GM19025 (cell line): Measurements from ENCODE around the gene OBI1.
A peak's percentile ranks its signal among the peaks of the same experiment; 100 is the strongest.

Source experiments
- ATAC-seq: cut with Tn5 transposase; IDR thresholded peaks from one replicate; pipeline ENCODE4 v1.9.1; 2021; ENCODE audit warnings: mild to moderate bottlenecking, low read depth, moderate library complexity; ENCODE audit not compliant: unreplicated experiment

OBI1 gene, protein sequence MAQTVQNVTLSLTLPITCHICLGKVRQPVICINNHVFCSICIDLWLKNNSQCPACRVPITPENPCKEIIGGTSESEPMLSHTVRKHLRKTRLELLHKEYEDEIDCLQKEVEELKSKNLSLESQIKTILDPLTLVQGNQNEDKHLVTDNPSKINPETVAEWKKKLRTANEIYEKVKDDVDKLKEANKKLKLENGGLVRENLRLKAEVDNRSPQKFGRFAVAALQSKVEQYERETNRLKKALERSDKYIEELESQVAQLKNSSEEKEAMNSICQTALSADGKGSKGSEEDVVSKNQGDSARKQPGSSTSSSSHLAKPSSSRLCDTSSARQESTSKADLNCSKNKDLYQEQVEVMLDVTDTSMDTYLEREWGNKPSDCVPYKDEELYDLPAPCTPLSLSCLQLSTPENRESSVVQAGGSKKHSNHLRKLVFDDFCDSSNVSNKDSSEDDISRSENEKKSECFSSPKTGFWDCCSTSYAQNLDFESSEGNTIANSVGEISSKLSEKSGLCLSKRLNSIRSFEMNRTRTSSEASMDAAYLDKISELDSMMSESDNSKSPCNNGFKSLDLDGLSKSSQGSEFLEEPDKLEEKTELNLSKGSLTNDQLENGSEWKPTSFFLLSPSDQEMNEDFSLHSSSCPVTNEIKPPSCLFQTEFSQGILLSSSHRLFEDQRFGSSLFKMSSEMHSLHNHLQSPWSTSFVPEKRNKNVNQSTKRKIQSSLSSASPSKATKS

DNA sequence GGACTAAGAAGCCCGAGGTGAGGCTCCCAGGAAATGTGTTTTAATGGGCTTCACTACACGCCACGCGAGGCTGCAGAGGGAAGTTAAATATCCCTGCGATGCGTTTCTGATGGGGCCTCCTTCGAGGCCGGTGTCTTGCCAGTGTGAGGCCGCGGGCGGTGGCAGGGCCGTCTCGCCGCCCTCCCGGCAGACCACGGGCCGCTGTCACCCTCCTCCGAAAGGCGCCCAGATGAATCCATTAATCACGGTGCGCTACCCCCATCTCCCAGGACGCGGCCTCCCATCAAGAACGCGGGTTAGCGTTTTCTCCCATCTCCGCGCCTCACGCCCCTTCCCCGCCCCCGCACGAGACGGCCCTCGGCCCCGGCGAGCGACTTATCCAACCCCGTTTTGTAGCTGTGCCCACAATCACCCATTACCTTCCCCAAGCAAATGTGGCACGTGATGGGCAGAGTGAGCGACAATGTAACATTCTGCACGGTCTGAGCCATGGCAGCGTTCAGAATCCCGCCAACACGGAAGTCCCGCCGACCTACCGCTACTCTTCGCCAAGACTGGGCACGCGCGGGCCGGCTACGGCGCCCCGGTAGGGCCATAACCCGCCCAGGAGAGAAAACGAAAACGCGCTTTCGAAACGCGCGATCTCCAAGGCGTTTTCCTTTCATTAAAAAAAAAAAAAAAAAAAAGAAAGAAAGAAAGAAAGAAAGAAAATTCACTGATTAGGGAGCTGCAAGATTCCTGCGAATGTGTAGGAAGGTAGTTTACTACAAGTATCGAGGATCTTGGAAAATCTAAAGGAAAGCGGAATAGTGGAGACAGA lies at the start of gene OBI1:
OBI1 (minus strand) TSS at position 526 of the 820 bp plus-strand sequence; CDS start at position 491, 35 bp downstream.
- peak; percentile 75 for ATAC-seq

DNA sequence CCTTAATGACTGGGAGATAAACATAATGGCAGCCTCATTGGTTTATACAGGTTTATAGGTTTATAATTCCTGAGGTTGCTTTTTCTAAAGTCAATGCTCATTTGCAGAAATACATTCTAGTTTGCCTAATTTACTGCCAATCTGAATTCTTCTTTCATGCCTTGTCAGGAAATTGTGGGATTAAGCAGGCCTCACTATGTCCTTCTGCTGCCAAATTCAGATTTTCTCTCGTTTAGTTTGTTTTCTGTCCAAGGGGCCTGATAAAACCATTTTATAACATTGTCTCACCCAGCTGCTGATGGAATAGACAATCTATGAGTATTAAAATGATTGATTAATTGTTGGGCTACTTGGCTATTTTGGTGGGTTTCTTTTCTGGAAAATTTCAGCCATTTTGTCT lies 42.4 kb upstream of the OBI1 start:
- ATAC-seq = no peak

DNA sequence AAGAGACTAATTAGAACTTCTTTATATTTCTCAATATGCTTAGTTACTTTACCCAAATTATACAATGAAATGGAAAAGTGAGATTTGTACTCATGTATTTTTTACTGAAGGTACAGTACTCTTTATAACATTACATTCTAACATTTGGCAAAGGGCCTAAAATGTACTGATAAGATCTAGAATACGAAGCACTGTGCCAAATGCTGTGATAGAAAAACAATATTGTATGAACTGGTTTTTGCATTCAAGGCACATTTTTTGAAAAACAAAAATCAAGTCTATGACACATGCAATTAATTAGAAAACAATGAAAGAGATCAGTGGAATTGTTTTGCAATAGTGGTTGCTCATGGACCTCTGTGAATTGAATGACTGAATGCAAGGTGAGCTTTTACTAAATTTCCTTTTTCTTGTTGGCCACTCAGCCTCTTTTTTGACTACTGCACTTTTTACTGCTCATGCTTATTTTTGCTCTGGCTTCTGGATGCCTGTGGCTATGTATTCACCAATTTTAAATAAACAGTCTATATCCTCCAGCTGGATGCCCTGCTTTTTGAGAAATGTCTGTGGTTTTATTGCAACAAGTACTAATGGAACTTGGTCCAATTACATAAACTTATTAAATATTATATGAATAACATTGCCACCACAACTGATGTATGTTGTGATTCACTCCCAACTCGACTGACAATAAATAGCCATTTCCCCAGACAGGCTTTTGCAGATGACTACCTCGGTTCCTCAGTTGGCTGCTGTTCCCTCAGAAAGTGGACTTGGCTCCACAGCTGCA lies 41.4 kb upstream of the OBI1 start:
- no peak for ATAC-seq

DNA sequence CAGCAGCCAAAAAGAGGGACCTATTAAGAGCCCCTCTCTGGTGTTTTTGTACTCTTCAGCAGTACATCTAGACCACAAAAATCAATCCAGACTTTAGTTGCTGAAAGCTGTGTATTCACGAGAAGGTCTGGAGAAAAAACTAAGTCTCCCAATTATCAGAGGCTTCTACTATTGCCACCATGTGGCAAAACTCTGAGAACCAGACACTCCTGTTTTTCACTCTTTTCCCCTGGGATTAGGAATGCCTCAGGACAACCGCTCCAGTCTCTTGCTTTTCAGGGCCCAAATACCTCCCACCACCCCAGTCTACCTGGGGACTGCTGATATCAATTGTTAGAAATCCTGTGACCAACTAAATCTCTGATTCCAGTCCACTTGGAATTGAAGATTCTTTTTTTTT lies 30.1 kb upstream of the OBI1 start:
- ATAC-seq = no peak

DNA sequence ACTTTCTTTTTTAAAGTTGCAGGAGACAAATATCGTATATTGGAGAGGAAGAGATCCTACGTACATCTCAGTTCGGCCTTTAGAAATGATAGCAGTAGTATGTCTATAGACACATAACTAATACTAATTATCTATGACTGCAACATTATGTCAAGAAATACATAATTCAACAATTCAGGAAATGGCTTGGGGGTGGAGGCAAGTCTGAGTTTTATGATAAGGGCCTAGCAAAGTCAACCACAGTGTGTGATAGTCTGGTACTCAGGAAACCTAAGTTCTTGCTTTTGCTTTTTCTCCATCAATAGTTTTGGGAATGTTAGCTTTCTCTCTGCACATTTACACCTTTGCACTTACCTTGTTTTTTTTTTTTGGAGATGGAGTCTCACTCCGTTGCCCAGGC lies 27.5 kb upstream of the OBI1 start:
- no peak for ATAC-seq

DNA sequence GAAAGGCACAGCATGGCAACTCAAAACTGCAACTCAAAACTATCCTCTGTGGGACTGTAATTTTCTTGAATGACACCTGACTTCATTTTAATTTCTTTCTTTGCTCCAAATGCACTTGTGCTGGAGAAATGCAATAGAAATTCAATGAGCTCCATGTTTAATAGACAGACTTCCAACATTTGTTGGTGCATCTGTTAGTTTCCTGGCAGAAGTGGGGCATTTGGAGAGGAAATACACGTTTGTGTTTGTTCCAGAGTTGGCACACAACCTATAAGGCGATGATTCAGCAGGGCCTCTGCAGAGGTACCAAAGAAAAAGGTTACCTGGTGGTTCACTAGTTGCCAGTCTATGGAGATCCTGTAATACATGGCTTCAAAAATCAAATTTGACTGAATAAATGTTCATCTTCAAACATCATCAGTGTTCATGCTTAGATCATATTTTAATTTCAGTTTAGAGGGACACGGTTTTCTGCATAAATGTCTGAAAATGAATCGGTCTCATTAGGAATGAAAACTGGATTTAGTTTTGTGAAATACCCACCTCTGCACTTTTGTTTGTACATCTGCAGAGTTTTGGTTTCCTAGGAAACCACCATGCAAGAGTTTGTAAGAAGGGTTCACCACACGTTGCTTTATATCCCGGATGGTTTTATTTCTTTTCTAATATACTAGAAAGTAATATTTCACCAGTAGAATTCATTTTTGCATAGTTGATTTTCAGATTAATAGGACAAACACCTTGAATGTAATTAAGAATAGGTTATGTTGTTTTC lies 21.8 kb upstream of the OBI1 start:
- no peak for ATAC-seq

DNA sequence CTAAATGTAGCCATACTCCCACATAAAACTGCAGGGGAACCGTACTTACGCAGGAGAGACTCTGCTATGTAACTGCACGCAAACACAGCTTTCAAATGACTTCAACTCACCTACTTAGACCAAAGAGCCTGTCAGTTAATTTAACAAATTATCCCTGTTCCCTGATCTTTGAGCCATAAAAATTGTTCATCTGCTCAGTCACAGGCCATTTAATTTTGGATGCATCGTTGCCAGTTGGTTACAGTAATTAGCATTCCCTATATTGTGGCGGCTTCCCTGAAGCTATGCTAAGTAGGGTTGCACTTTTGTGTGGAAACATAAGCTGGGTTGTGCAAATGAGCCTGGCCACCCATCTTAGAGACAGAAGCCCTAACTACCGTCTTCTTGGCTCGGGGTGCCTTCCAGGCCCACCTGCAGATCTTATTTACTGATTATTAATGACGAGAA lies 21.2 kb upstream of the OBI1 start:
- no peak for ATAC-seq

DNA sequence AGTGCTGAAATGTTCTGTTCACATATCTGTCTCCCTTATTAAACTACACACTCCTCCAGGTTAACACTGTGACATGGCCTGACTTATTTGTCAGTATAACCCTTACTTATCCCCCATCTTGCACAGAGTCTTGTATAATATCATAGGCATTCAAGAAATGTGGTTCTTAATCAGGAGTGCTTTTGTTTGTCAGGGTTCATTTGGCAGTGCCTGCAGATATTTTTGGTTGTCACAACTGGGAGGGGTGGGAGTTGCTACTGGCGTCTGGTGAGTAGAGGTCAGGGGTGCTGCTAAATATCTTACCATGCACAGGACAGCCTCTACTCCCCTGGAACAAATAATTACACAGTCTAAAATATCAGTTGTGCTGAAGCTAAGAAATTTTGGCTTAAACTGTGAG lies 20.4 kb upstream of the OBI1 start:
- no peak for ATAC-seq

DNA sequence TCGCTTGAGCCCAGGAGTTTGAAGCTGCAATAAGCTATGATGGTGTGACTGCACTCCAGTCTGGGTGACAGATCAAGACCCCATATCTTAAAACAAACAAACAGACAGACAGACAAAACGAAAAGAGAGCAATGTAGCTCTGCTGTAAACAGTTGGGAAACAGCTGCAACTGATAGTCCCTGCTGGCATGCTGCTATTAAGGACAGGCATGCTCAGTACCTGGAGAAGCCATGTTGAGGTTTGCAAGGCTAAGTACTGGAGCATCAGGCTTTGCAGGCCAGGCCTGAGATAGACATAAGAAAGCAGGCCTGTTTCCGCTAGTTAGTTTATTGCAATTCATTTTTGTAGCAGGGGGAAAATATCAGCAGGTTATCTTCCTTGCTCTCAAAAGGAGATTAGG lies 16.2 kb upstream of the OBI1 start:
- no peak for ATAC-seq

DNA sequence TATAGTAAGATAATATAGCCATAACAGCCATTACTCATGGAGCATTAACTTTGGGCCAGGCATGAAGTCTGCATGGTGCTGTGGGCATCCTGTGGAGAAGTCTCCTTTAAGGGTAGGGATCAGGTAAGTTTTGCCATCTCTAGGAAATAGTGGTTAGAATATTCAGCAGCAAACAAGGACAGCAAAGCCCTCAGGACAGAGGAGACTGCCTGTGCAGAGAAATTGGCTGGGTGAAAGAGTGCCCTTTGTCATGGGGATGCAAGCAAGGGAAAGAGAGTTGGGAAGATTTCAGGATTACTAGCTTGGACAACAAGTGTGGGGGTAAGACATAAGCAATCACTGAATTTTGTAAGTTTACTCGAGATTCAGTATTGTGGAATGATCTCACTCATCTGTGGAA lies 15.7 kb upstream of the OBI1 start:
- no peak for ATAC-seq

DNA sequence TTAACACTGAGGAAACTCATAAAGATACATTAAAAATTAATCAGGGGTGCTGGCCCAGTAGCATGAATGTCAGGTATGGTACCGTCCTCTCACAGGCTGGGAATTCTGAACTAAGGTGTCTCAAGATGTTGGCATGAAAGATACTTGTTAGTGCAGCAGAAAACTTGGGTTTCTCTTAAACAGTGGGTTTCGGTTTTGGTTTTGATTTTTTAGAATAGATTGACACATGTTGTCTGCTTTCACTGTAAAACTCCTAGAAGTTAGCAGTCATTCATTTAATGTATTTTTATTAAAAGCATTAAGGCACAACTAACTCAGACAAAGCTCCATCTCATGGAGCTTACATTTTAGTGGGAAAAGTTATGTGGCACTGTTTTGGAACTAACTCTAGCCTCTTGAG lies 3.5 kb upstream of the OBI1 start:
- no peak for ATAC-seq

DNA sequence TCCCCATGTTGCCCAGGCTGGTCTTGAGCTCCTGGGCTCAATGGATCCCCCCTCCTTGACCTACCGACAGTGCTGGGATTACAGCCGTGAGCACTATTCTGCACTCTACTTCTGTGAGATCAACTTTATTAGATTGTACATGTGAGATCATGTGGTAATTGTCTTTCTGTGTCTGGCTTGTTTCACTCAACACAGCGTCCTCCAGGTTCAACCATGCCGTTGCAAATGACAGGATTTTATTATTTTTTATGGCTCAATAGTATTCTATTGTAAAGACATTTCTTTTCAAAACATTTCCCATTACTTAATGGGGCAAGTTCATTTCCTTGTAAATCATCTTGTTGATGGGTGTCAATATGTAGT lies 1.5 kb upstream of the OBI1 start:
- no peak for ATAC-seq

DNA sequence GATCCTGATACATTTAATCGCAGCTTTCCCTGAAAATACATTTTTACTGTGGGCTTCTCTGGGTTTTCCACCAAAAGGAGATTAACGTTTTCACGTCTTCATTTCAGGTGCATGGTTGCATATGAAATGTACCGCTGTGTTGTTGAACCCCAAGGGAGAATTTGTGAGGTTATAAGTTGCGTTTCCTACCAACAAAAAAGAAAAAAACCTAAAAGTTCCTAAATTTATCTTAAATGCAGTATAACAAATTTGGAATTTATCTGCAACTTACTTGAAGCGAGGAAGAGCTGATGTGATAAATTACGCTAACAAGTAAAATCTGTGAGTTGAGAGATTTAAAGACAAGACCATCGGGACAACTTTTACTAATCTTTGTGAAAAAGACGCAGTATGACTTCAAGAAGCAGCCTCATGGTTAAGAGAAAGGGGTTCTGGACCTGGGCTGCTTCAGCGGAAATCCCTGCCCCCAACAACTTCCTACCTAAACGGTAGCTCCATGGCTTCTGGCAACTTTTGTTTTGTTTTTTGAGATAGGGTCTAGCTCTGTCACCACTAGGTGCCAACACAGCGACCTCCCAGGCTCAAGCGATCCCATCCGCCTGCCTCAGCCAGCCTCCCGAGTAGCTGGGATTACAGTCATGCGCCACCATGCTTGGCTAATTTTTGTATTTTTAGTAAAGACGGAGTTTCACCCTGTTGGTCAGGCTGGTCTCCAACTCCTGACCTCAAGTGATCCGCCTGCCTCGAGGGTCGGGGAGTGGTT lies 958 bp upstream of the OBI1 start:
- no peak for ATAC-seq

DNA sequence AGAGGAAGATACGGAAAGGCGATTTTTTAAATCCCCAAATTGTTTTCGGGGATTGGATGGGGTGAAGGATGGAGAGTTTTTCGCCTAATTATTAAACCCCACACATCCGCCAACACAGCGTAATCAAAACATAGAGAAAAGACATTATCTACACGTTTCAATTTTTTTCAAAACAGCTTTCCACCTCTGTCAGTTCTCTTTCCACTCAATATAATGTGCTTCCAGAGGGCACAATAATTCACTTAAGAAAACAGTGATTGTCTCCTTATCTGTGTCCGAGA lies 435 bp upstream of the OBI1 start:
- ATAC-seq = no peak

DNA sequence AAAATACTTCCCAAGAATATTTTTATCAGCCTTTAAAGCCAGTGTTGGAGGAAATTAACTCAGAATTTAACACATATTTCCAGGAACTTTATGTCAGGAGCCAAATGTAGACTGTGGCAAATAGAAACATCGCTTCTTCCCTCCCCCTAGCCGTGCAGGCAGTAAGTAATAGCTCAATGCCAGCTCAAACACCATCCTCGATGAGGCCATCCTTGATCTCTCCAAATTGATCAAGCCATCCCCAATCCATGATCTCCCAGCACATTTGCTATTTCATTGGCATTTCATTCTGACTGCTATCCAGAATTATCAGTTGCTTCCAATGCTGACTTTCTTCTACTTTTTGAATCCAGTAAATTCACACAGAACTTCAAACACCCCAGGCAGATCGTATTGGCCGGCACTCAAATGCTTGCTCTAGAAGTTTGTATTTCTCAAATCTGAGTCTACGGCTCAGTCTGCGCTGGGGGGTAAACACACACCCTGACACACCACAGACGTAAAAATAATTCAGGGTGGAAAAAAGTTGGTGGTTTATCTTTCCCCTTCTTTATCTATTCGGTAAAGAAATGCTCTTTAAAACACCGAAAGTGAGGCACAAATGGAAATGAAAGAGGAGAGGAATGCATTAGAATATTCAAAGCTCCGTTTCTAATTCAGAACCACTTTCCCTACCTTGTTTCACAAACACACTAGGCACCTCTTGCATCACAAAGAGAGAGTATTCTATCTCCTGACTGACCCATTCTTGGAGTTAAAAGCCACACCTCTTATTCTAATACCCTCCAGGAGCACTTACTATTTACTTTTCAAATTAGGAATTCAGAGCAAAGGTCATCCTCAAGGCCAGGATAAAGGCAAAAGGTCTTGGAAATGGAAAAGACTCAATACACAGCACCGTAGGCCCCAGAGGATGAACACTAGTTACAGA lies 991 bp downstream of the OBI1 start:
- no peak for ATAC-seq

DNA sequence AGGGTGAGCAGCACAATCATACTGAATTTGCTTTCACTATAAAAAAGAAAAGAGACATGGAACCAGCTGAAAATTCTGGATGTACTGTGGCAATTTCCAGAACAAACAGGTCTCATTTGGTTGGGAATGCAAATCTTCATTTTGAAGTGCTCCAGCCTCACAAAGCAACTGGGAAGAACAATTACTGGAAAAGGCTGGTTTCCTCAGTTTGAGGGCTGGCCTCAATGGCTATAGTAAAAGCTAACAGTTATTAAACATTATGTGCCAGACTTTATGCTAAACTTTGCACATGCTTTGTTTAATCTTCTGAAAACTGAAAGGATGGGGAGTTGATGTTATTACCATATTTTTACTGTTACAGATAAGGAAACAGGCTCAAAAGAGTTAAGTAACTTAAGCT lies 3.0 kb downstream of the OBI1 start:
- ATAC-seq = no peak

DNA sequence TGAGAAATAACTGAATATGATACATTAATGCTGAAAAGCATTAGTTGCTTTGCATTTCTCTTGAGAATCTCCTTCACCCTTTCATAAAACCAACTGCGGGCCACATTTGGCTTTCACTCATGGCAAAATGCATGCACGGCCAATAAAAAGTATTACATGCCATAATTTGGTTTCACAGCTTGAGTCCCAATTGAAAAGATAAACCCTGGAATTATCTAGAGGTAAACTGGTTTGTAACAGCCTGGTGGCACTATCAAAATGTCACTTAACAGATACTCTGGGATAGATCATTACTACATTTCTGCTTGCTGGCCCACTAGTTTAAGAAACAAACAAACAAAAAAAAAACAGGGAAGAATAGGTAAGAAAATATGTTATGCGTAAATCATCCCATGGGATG lies 3.9 kb downstream of the OBI1 start:
- no peak for ATAC-seq

DNA sequence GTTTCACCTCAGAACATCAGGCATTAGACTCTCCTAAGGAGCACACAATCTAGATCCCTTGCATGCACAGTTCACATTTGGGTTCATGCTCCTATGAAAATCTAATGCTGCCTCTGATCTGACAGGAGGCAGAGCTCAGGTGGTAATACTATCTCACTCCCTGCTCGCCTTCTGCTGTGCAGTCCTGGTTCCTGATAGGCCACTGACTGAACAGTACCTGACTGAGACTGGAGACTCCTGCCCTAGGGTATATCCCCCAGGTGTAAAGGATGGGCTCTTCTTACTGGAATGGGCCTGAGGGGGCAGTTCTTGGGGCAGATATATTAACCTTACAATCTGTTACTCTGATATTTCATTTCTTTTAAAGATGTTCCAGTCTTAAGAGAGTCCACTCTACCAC lies 6.3 kb downstream of the OBI1 start:
- no peak for ATAC-seq
